B cell (primary cell): ENCODE results near the gene TAX1BP1. TPM values are rescaled to one million over a fixed set of nuclear protein-coding genes. Genes with fewer than 3 reads are reported as not detected.

Experiments
- ATAC-seq: fragments of 200-7000 bp; cut with Tn5 transposase; one replicate; pipeline ENCODE4 v1.10.0; 2021; ENCODE audit warnings: low read depth, mild to moderate bottlenecking, moderate number of reproducible peaks, moderate library complexity
- CTCF ChIA-PET: fragments of 350-600 bp; sonication (Branson Sonifier 250); formaldehyde crosslinking; loops from one replicate; lab custom pipeline; 2021; ENCODE audit warnings: antibody characterized with exemption, inconsistent platforms; lab: Charles Lee
- POLR2A ChIA-PET: fragments of 350-600 bp; sonication (Branson Sonifier 250); formaldehyde crosslinking; loops from one replicate; lab custom pipeline; 2021; ENCODE audit warnings: antibody characterized with exemption; lab: Charles Lee
- DNase-seq: peaks from one replicate; pipeline ENCODE4 v3.0.0; 2013
- H2AFZ ChIP-seq: 2 replicates; pipeline ENCODE4 v1.6.1; 2012; ENCODE audit warnings: mild to moderate bottlenecking, low read depth, low read length; ENCODE audit not compliant: insufficient read depth, poor library complexity, severe bottlenecking
- H3K27ac ChIP-seq, 2 donors: 1 replicate in 1 of 2; 2 replicates in 1 of 2; pipeline ENCODE4 v1.5.1; 2012 to 2013; ENCODE audit warnings: low read length in 2 of 2, mild to moderate bottlenecking in 2 of 2, moderate library complexity in 1 of 2
- H3K27me3 ChIP-seq, 4 experiments: fragments of 200-600 bp in 1 of 4; sonication (generic) in 1 of 4; replicated peaks in 1 of 4; 1 replicate in 2 of 4; 2 replicates in 2 of 4; pipeline versions ENCODE4 v1.6.1 to v1.7.0; 2013 to 2016; ENCODE audit warnings: low read length in 3 of 4, mild to moderate bottlenecking in 2 of 4, mixed read lengths in 1 of 4, moderate library complexity in 1 of 4; ENCODE audit not compliant: insufficient read depth in 4 of 4, control insufficient read depth in 3 of 4; ENCODE audit errors: control extremely low read depth in 1 of 4
- H3K36me3 ChIP-seq, 2 experiments: replicated peaks in 1 of 2; 1 replicate in 1 of 2; 2 replicates in 1 of 2; pipeline versions ENCODE4 v1.6.1 to v1.7.1; 2013; ENCODE audit warnings: low read length in 1 of 2; ENCODE audit not compliant: insufficient read depth in 2 of 2, control insufficient read depth in 1 of 2; ENCODE audit errors: control extremely low read depth in 1 of 2, extremely low read depth in 1 of 2
- H3K4me1 ChIP-seq, 2 donors: fragments of 200-600 bp in 1 of 2; sonication (generic) in 1 of 2; 1 replicate in 1 of 2; 2 replicates in 1 of 2; pipeline versions ENCODE4 v1.5.1 to v1.6.1; 2013 to 2017; ENCODE audit warnings: low read length in 2 of 2; ENCODE audit not compliant: control insufficient read depth in 2 of 2, insufficient read depth in 2 of 2
- H3K4me2 ChIP-seq: replicated peaks from 2 replicates; pipeline ENCODE3; 2012; ENCODE audit warnings: mild to moderate bottlenecking, low read depth, low read length; ENCODE audit not compliant: poor library complexity, severe bottlenecking
- H3K4me3 ChIP-seq, 5 experiments: fragments of 200-600 bp in 1 of 5; sonication (generic) in 1 of 5; 1 replicate in 3 of 5; 2 replicates in 2 of 5; pipeline versions ENCODE4 v1.5.1 to v1.7.0; 2011 to 2016; ENCODE audit warnings: low read length in 4 of 5, mild to moderate bottlenecking in 4 of 5, low read depth in 2 of 5, control low read depth in 1 of 5, moderate library complexity in 1 of 5; ENCODE audit not compliant: insufficient read depth in 1 of 5; ENCODE audit errors: control extremely low read depth in 1 of 5, extremely low read depth in 1 of 5
- H3K79me2 ChIP-seq: fragments of 200-600 bp; sonication (generic); one replicate; pipeline ENCODE4 v1.6.0; 2016; ENCODE audit warnings: low read length; ENCODE audit not compliant: control insufficient read depth, insufficient read depth
- H3K9ac ChIP-seq: fragments of 200-600 bp; sonication (generic); 2 replicates; pipeline ENCODE4 v1.6.1; 2017; ENCODE audit warnings: mild to moderate bottlenecking, low read length, moderate library complexity
- H3K9me3 ChIP-seq, 3 donors: one replicate each; pipeline versions ENCODE4 v1.6.1 to v1.7.1; 2013; ENCODE audit warnings: low read length in 2 of 3; ENCODE audit not compliant: control insufficient read depth in 2 of 3, insufficient read depth in 1 of 3; ENCODE audit errors: control extremely low read depth in 1 of 3
- H4K20me1 ChIP-seq: 2 replicates; pipeline ENCODE4 v1.6.0; 2012; ENCODE audit warnings: mild to moderate bottlenecking, low read length; ENCODE audit not compliant: insufficient read depth, control insufficient read depth, poor library complexity, severe bottlenecking
- H3K27ac Mint-ChIP-seq: one replicate; pipeline ENCODE4 v1.8.0; 2021; ENCODE audit warnings: mixed read lengths
- H3K27me3 Mint-ChIP-seq: one replicate; pipeline ENCODE4 v1.8.0; 2021; ENCODE audit warnings: mixed read lengths
- H3K4me1 Mint-ChIP-seq: one replicate; pipeline ENCODE4 v1.8.0; 2021; ENCODE audit warnings: mixed read lengths
- H3K4me3 Mint-ChIP-seq: one replicate; pipeline ENCODE4 v1.8.0; 2021; ENCODE audit warnings: mixed read lengths
- H3K9me3 Mint-ChIP-seq: one replicate; pipeline ENCODE4 v1.8.0; 2022; ENCODE audit warnings: mixed read lengths; ENCODE audit not compliant: insufficient read depth
- EZH2 ChIP-seq: IDR thresholded peaks from 2 replicates; pipeline ENCODE4 v1.6.1; 2012; ENCODE audit warnings: borderline replicate concordance, low read depth, mild to moderate bottlenecking, moderate library complexity, low read length; ENCODE audit not compliant: insufficient read depth, poor library complexity, severe bottlenecking
- WGBS: methylation state at CpG from one replicate; pipeline ENCODE4 v1.1.5; 2013; ENCODE audit warnings: missing lambda C conversion rate; ENCODE audit not compliant: insufficient coverage; 5-methylcytosine and 5-hydroxymethylcytosine counted together
- intact Hi-C: fragments of 100-400 bp; cut with micrococcal nuclease; formaldehyde crosslinking; loops from one replicate; pipeline ENCODE4 v1.10.0; 2022
- polyA plus RNA-seq: library from polyadenylated mRNA; depleted of rRNA; stranded (reverse); fragments of >200 nt; gene quantifications from 2 replicates; pipeline ENCODE4 v1.2.3, GENCODE V29; 2012
- total RNA-seq, 2 donors: library from RNA; stranded (reverse); fragments of 120-200 nt in 1 of 2; gene quantifications; 1 replicate in 1 of 2; 2 replicates in 1 of 2; pipeline versions ENCODE4 v1.2.3 to v1.2.4, GENCODE V29; 2013 to 2022
- TF ChIP-seq, protein P1 (sequence below): fragments of 200-600 bp; IDR thresholded peaks from one replicate; pipeline ENCODE4 v1.8.0; 2022; ENCODE audit warnings: antibody characterized with exemption, mild to moderate bottlenecking

TAX1BP1 gene
- total and polyA plus RNA-seq, 2 donors (not counting 1 experiment from before 2014, with no cell fraction given): 43.1 to 104 TPM

DNA sequence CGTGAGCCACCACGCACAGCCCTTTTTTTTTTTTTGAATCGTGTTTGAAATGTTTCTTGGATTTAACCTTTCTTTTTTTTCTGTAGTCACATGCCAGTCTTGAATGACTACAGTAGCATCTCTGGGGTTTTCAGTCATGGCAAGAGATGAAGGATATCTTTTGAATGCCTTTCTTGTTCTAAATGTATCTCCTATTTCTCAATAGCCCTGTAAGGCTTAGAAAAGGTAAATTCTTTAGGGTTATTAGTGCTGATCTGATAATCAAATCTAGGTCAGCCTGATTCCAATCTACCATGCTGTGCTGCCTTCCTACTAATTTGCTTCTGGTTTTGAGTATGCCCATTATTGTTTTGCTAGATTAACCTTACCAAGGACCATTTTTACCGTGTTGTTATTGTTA lies 70.2 kb downstream of the TAX1BP1 start:
- Histone ChIP-seq H4K20me1 (no peaks in the 10 kb centered on the region), H3K27me3 (no peaks in the 10 kb centered on the region), H3K9me3 (no peaks in the 10 kb centered on the region), H3K4me2 (no peak overlapping the region), H3K79me2 (no peaks in the 10 kb centered on the region), H2AFZ (no peak overlapping the region), H3K9ac (no peak overlapping the region), H3K27ac (no peak overlapping the region), H3K4me3 (no peak overlapping the region), H3K4me1 (no peaks in the 10 kb centered on the region), H3K36me3 (peaks cover 2 to 9% of the 10 kb centered on the region in 2 experiments)
- WGBS: 89% methylated on average over 1 of the region's 4 CpGs
- H3K4me3 Mint-ChIP-seq: no peak overlapping the region
- ATAC-seq (no peak), DNase-seq (no peak)
- no peaks in the 10 kb centered on the region for H3K27me3 Mint-ChIP-seq
- intact Hi-C loops: no loop called here
- H3K27ac Mint-ChIP-seq: no peak overlapping the region
- CTCF ChIA-PET: no interaction called here
- H3K4me1 Mint-ChIP-seq: no peaks in the 10 kb centered on the region
- POLR2A ChIA-PET: no interaction called here
- no peaks in the 10 kb centered on the region for H3K9me3 Mint-ChIP-seq
- TF ChIP-seq EZH2: no peak
- TF ChIP-seq, protein P1, sequence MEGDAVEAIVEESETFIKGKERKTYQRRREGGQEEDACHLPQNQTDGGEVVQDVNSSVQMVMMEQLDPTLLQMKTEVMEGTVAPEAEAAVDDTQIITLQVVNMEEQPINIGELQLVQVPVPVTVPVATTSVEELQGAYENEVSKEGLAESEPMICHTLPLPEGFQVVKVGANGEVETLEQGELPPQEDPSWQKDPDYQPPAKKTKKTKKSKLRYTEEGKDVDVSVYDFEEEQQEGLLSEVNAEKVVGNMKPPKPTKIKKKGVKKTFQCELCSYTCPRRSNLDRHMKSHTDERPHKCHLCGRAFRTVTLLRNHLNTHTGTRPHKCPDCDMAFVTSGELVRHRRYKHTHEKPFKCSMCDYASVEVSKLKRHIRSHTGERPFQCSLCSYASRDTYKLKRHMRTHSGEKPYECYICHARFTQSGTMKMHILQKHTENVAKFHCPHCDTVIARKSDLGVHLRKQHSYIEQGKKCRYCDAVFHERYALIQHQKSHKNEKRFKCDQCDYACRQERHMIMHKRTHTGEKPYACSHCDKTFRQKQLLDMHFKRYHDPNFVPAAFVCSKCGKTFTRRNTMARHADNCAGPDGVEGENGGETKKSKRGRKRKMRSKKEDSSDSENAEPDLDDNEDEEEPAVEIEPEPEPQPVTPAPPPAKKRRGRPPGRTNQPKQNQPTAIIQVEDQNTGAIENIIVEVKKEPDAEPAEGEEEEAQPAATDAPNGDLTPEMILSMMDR: no peak

GRCh38 chr7:27812706-27813105 lies 72.7 kb downstream of the TAX1BP1 start:
- H3K9me3 Mint-ChIP-seq: no peaks in the 10 kb centered on the region
- no peak overlapping the region for H3K27ac ChIP-seq
- no peaks in the 10 kb centered on the region for H3K4me1 ChIP-seq
- no peak overlapping the region for H3K4me3 ChIP-seq
- no peaks in the 10 kb centered on the region for H3K9me3 ChIP-seq
- H3K27me3 Mint-ChIP-seq: no peaks in the 10 kb centered on the region
- H3K27ac Mint-ChIP-seq: no peak overlapping the region
- TF ChIP-seq, protein P1: no peak
- intact Hi-C loops: no loop called here
- peaks cover 8 to 9% of the 10 kb centered on the region in 2 experiments for H3K36me3 ChIP-seq
- H3K79me2 ChIP-seq: no peaks in the 10 kb centered on the region
- ATAC-seq: no peak
- no peak for DNase-seq
- H3K4me2 ChIP-seq: no peak overlapping the region
- CTCF ChIA-PET: interaction anchor here (0.6 kb wide), 1 partner anchor 16 kb away, joined by 3 read pairs; no protein-coding TSS in a partner anchor
- H4K20me1 ChIP-seq: no peaks in the 10 kb centered on the region
- no peak overlapping the region for H3K9ac ChIP-seq
- H2AFZ ChIP-seq: no peak overlapping the region
- 90% methylated on average over 2 of the region's 2 CpGs for WGBS
- H3K27me3 ChIP-seq: no peaks in the 10 kb centered on the region
- no peak overlapping the region for H3K4me3 Mint-ChIP-seq
- H3K4me1 Mint-ChIP-seq: no peaks in the 10 kb centered on the region
- POLR2A ChIA-PET: interaction anchor here (0.7 kb wide), 1 partner anchor 879 kb away, joined by 3 read pairs; no protein-coding TSS in a partner anchor
